Measurements from ENCODE around the gene EIF1AD. TPM values are rescaled to one million over a fixed set of nuclear protein-coding genes. Genes with fewer than 3 reads are reported as not detected.

EIF1AD gene
- total and polyA plus RNA-seq, 9 of the 15 experiments (the other 6 are each of a cell fraction or from before 2014, with no cell fraction given), result 50.1 to 98.8 (median 58.7) TPM

- no peak for TF ChIP-seq ZBTB34 (CRISPR knock-in tag; IDR thresholded peaks at IDR 0.05)
- peak; percentile 79; the same call in 1 of the 2 replicates for TF ChIP-seq E2F1 (CRISPR knock-in tag; IDR thresholded peaks at IDR 0.05)
- TF ChIP-seq NR2C2 (CRISPR knock-in tag; IDR thresholded peaks at IDR 0.05), result peak; percentile 99
- peak; percentile 99 for TF ChIP-seq NR2C2 (tag; IDR thresholded peaks at IDR 0.05)
- no peak for TF ChIP-seq FOXA3 (CRISPR knock-in tag; conservative IDR thresholded peaks at IDR 0.05 in 1 of 2, IDR thresholded peaks at IDR 0.05 in 1 of 2)
- TF ChIP-seq DMBX1 (CRISPR knock-in tag; IDR thresholded peaks at IDR 0.05; ENCODE audit: borderline replicate concordance), result peak; percentile 40; the same call in 1 of the 2 replicates
- peak; percentile 93 for TF ChIP-seq ZBTB17 (CRISPR knock-in tag; IDR thresholded peaks at IDR 0.05)
- peak; percentile 99 for TF ChIP-seq RBBP5 (IDR thresholded peaks at IDR 0.05; ENCODE audit: borderline replicate concordance, insufficient read depth, low read length, poor library complexity, severe bottlenecking)
- no peak for TF ChIP-seq ATF3 (IDR thresholded peaks at IDR 0.05)
- TF ChIP-seq ATF3 (CRISPR knock-in tag; conservative IDR thresholded peaks at IDR 0.05), result no peak; the same call in 1 of the 2 replicates
- TF ChIP-seq TRIM25 (IDR thresholded peaks at IDR 0.05; ENCODE audit: borderline replicate concordance), result peak; percentile 83; the same call in 1 of the 2 replicates
- TF ChIP-seq ZNF707 (CRISPR knock-in tag; conservative IDR thresholded peaks at IDR 0.05), result no peak
- no peak for TF ChIP-seq SRSF9 (IDR thresholded peaks at IDR 0.05; ENCODE audit: borderline replicate concordance, low read depth, low read length)
- no peak for TF ChIP-seq ZNF644 (tag; IDR thresholded peaks at IDR 0.05; ENCODE audit: low read depth)
- no peak for TF ChIP-seq ZNF445 (CRISPR knock-in tag; IDR thresholded peaks at IDR 0.05; ENCODE audit: low read depth)
- no peak for TF ChIP-seq PRPF4 (IDR thresholded peaks at IDR 0.05; ENCODE audit: insufficient read depth, low read depth, low read length, poor library complexity, severe bottlenecking)
- no peak for TF ChIP-seq ZNF184 (CRISPR knock-in tag; IDR thresholded peaks at IDR 0.05)
- peak; percentile 72; the same call in 1 of the 2 replicates for TF ChIP-seq BRD4 (IDR thresholded peaks at IDR 0.05)
- TF ChIP-seq FOXA1 (IDR thresholded peaks at IDR 0.05; ENCODE audit: borderline replicate concordance), result no peak
- TF ChIP-seq SMARCA4 (IDR thresholded peaks at IDR 0.05), result no peak; the same call in 1 of the 2 replicates
- no peak for TF ChIP-seq RBM22 (IDR thresholded peaks at IDR 0.05; ENCODE audit: low read depth, low read length, poor library complexity, severe bottlenecking)
- TF ChIP-seq HNRNPH1 (optimal IDR thresholded peaks at IDR 0.05; ENCODE audit: low read depth, low read length), result no peak
These were observed 40.5 kb downstream of the EIF1AD start, which contains the start of gene SART1 (continued) for GRCh38 chr11:65961267-65962140.

All from K562 (cell line).